Measurements from ENCODE around the gene PCSK7. TPM values are rescaled to one million over a fixed set of nuclear protein-coding genes. Genes with fewer than 3 reads are reported as not detected.

Gene PCSK7
- total RNA-seq, 1 experiment from 2014 or later = 43.6 TPM

- Histone ChIP-seq H3K9ac (ENCODE audit: low read length) (no peak overlapping the region), H3F3A (ENCODE audit: low read length, unreplicated experiment) (no peaks in the 10 kb centered on the region), H3K9me2 (replicated peaks; ENCODE audit: low read length) (no peaks in the 10 kb centered on the region), H3K27me3 (ENCODE audit: low read length) (no peaks in the 10 kb centered on the region), H3K4me2 (ENCODE audit: low read length) (no peak overlapping the region), H3K27ac (ENCODE audit: low read length) (no peak overlapping the region), H3K79me2 (ENCODE audit: low read length) (no peaks in the 10 kb centered on the region), H4K20me1 (ENCODE audit: low read length) (no peaks in the 10 kb centered on the region), H3K9me3 (ENCODE audit: low read length) (no peaks in the 10 kb centered on the region), H2AFZ (ENCODE audit: low read length) (no peak overlapping the region), H3K36me3 (ENCODE audit: low read depth, low read length) (no peaks in the 10 kb centered on the region), H3K4me1 (ENCODE audit: insufficient read depth, low read length) (peaks cover 46% of the 10 kb centered on the region), H3K4me3 (ENCODE audit: low read length) (no peak overlapping the region)
- ChIA-PET POLR2A (ENCODE audit: unreplicated experiment) (no interaction called here), CTCF (interaction anchor here (0.5 to 0.7 kb wide), 2 partner anchors 41 to 42 kb away, joined by 3 to 6 read pairs; no protein-coding TSS in a partner anchor)
- intact Hi-C loops (cut with micrococcal nuclease) = no loop called here
- no peak for TF ChIP-seq EZH2 (IDR thresholded peaks at IDR 0.05; ENCODE audit: low read length, unreplicated experiment)
- no peak for TF ChIP-seq EZH2phosphoT487 (IDR thresholded peaks at IDR 0.05; ENCODE audit: borderline replicate concordance, low read length)
- TF ChIP-seq, protein P1, sequence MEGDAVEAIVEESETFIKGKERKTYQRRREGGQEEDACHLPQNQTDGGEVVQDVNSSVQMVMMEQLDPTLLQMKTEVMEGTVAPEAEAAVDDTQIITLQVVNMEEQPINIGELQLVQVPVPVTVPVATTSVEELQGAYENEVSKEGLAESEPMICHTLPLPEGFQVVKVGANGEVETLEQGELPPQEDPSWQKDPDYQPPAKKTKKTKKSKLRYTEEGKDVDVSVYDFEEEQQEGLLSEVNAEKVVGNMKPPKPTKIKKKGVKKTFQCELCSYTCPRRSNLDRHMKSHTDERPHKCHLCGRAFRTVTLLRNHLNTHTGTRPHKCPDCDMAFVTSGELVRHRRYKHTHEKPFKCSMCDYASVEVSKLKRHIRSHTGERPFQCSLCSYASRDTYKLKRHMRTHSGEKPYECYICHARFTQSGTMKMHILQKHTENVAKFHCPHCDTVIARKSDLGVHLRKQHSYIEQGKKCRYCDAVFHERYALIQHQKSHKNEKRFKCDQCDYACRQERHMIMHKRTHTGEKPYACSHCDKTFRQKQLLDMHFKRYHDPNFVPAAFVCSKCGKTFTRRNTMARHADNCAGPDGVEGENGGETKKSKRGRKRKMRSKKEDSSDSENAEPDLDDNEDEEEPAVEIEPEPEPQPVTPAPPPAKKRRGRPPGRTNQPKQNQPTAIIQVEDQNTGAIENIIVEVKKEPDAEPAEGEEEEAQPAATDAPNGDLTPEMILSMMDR (conservative IDR thresholded peaks at IDR 0.05; ENCODE audit: low read depth, low read length) = peak; percentile 58
- peak; percentile 49 for DNase-seq
- no TSS peak for BruUV-seq (replicated peaks)
- ATAC-seq = no peak
These were observed 51.0 kb downstream of the PCSK7 start for GRCh38 chr11:117180661-117181585.

GRCh38 chr11:117180020-117180419 lies 51.9 kb downstream of the PCSK7 start:
- Histone ChIP-seq H3K4me3 (ENCODE audit: low read length) (peak overlapping the region; percentile 97), H2AFZ (ENCODE audit: low read length) (peak overlapping the region; percentile 95; the same call in 1 of the 2 replicates), H4K20me1 (ENCODE audit: low read length) (no peaks in the 10 kb centered on the region), H3K9me3 (ENCODE audit: low read length) (no peaks in the 10 kb centered on the region), H3K4me2 (ENCODE audit: low read length) (peak overlapping the region; percentile 100), H3K9me2 (replicated peaks; ENCODE audit: low read length) (no peaks in the 10 kb centered on the region), H3K4me1 (ENCODE audit: insufficient read depth, low read length) (peaks cover 37% of the 10 kb centered on the region), H3K36me3 (ENCODE audit: low read depth, low read length) (no peaks in the 10 kb centered on the region), H3K27ac (ENCODE audit: low read length) (no peak overlapping the region), H3K9ac (ENCODE audit: low read length) (no peak overlapping the region), H3F3A (ENCODE audit: low read length, unreplicated experiment) (no peaks in the 10 kb centered on the region), H3K27me3 (ENCODE audit: low read length) (no peaks in the 10 kb centered on the region), H3K79me2 (ENCODE audit: low read length) (no peaks in the 10 kb centered on the region)
- TF ChIP-seq, protein P1 (conservative IDR thresholded peaks at IDR 0.05; ENCODE audit: low read depth, low read length) = no peak
- no peak for TF ChIP-seq EZH2phosphoT487 (IDR thresholded peaks at IDR 0.05; ENCODE audit: borderline replicate concordance, low read length)
- TF ChIP-seq EZH2 (IDR thresholded peaks at IDR 0.05; ENCODE audit: low read length, unreplicated experiment) = no peak
- BruUV-seq (replicated peaks) = no TSS peak
- POLR2A ChIA-PET (ENCODE audit: unreplicated experiment) = interaction anchor here (0.5 kb wide), 1 partner anchor 392 kb away, joined by 3 read pairs; the partner anchor contains the start of gene ZPR1
- CTCF ChIA-PET = interaction anchor here (0.6 to 0.7 kb wide), 2 partner anchors 43 to 1510 kb away, joined by 6 read pairs; no protein-coding TSS in a partner anchor
- DNase-seq (no peak), ATAC-seq (no peak)
- intact Hi-C loops (cut with micrococcal nuclease) = no loop called here
